GM12891 (cell line): Measurements from ENCODE around the gene RAB27B.
"Not testable (repeated sequence)": the region's sequence is repeated elsewhere in the genome, so short reads cannot be mapped to it uniquely, and the experiment has no call there.

Source experiments
- PAX5 ChIP-seq: IDR thresholded peaks from 2 replicates; pipeline ENCODE4 v1.6.1; 2011; ENCODE audit warnings: low read length, moderate library complexity, mild to moderate bottlenecking; ENCODE audit not compliant: insufficient read depth, severe bottlenecking
- POLR2A ChIP-seq: IDR thresholded peaks from 2 replicates; pipeline ENCODE4 v1.6.1; 2011; ENCODE audit warnings: low read depth, low read length, control low read depth
- POLR2AphosphoS5 ChIP-seq: IDR thresholded peaks from 2 replicates; pipeline ENCODE4 v1.6.1; 2011; ENCODE audit warnings: low read depth, low read length, control low read depth
- POU2F2 ChIP-seq: IDR thresholded peaks from 2 replicates; pipeline ENCODE4 v1.6.1; 2011; ENCODE audit warnings: low read depth, mild to moderate bottlenecking, control low read depth, low read length, moderate library complexity
- SPI1 ChIP-seq: IDR thresholded peaks from 2 replicates; pipeline ENCODE4 v1.6.1; 2011; ENCODE audit warnings: low read depth, low read length, control low read depth
- TAF1 ChIP-seq: IDR thresholded peaks from 2 replicates; pipeline ENCODE4 v1.6.1; 2011; ENCODE audit warnings: low read depth, low read length, control low read depth

- not testable (repeated sequence) for TF ChIP-seq POLR2A, SPI1, POLR2AphosphoS5, TAF1, PAX5, POU2F2
Observed at GRCh38 chr18:54810662-54811061, 17.6 kb upstream of the RAB27B start.
